Measurements from ENCODE around the gene CALML3.

CALML3 gene

DNA sequence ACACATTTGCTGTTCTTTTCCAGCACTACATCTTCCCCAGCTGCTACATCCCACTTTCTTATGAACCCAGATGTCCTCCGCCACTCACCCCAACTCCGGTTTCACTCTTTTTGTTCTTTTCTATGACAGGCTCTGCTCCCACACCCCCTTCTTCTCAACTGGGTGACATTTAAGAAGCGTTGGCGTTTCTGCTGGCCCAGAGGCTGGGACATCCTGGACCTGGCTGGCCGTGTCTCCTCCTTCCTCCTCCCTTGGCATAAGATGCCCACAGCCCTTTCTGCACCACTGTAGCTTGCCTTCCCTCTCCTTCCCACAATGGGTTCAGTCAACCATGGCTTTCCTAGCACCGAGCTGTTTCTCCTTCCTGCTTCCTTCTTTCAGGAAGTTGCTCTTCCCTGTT is 16.0 kb upstream of the CALML3 start:
- no peak for DNase-seq (ENCODE audit: low read depth)
- no peak for TF ChIP-seq CTCF (IDR thresholded peaks at IDR 0.05; ENCODE audit: insufficient read depth, low read depth, low read length, missing control alignments)
- H3K4me3 ChIP-seq (ENCODE audit: low read length), result no peak overlapping the region

GRCh38 chr10:5509236-5509635 is 15.5 kb upstream of the CALML3 start:
- DNase-seq (ENCODE audit: low read depth), result peak; percentile 48
- no peak for TF ChIP-seq CTCF (IDR thresholded peaks at IDR 0.05; ENCODE audit: insufficient read depth, low read depth, low read length, missing control alignments)
- no peak overlapping the region for H3K4me3 ChIP-seq (ENCODE audit: low read length)

- no peak for TF ChIP-seq CTCF (IDR thresholded peaks at IDR 0.05; ENCODE audit: insufficient read depth, low read depth, low read length, missing control alignments)
- DNase-seq (ENCODE audit: low read depth), result no peak
- no peak overlapping the region for H3K4me3 ChIP-seq (ENCODE audit: low read length)
These were observed 15.1 kb upstream of the CALML3 start for GRCh38 chr10:5509691-5510090.

- no peak overlapping the region for H3K4me3 ChIP-seq (ENCODE audit: low read length)
- no peak for TF ChIP-seq CTCF (IDR thresholded peaks at IDR 0.05; ENCODE audit: insufficient read depth, low read depth, low read length, missing control alignments)
- no peak for DNase-seq (ENCODE audit: low read depth)
These were observed 14.3 kb upstream of the CALML3 start for GRCh38 chr10:5510281-5511072.

DNA sequence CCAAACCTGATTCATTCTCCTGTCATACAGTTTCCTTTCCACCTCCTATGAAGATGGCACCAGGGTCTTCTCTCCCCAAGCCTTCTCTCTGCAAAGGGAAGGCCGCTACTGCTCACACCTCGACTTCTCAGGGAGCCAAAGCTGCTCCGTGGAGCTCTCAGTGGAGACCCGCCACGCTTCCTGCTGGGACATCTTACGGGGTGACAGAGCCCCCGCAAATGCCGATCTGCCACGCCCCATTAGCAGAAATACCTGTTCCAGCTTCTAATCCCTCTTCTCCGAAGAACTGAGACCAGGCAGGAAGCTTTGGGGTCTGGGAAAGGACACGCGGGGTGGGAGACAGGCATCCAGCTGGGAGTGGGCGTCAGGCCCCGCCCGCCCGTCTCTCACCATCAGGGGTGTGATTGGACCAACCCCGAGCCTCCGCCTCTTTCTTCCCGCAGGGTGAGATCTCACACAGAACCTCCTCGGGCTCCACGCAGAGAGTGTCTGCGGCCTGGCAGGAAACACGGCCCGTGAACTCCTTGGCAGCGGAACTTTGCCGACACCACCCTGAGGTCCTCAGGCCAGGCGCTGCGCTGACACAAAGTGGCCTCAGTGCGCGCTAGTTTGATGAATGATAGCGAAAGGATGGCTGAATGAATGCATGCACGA is 13.4 kb upstream of the CALML3 start:
- no peak overlapping the region for H3K4me3 ChIP-seq (ENCODE audit: low read length)
- no peak for DNase-seq (ENCODE audit: low read depth)
- TF ChIP-seq CTCF (IDR thresholded peaks at IDR 0.05; ENCODE audit: insufficient read depth, low read depth, low read length, missing control alignments), result no peak

- H3K4me3 ChIP-seq (ENCODE audit: low read length), result no peak overlapping the region
- no peak for DNase-seq (ENCODE audit: low read depth)
- no peak for TF ChIP-seq CTCF (IDR thresholded peaks at IDR 0.05; ENCODE audit: insufficient read depth, low read depth, low read length, missing control alignments)
These were observed 12.9 kb upstream of the CALML3 start for GRCh38 chr10:5511885-5512280.
